HG02852 (cell line): ENCODE results near the gene POLN.

Source experiments
- ATAC-seq: cut with Tn5 transposase; IDR thresholded peaks from one replicate; pipeline ENCODE4 v1.9.1; 2021; ENCODE audit warnings: mild to moderate bottlenecking, moderate library complexity; ENCODE audit not compliant: unreplicated experiment

POLN gene

DNA sequence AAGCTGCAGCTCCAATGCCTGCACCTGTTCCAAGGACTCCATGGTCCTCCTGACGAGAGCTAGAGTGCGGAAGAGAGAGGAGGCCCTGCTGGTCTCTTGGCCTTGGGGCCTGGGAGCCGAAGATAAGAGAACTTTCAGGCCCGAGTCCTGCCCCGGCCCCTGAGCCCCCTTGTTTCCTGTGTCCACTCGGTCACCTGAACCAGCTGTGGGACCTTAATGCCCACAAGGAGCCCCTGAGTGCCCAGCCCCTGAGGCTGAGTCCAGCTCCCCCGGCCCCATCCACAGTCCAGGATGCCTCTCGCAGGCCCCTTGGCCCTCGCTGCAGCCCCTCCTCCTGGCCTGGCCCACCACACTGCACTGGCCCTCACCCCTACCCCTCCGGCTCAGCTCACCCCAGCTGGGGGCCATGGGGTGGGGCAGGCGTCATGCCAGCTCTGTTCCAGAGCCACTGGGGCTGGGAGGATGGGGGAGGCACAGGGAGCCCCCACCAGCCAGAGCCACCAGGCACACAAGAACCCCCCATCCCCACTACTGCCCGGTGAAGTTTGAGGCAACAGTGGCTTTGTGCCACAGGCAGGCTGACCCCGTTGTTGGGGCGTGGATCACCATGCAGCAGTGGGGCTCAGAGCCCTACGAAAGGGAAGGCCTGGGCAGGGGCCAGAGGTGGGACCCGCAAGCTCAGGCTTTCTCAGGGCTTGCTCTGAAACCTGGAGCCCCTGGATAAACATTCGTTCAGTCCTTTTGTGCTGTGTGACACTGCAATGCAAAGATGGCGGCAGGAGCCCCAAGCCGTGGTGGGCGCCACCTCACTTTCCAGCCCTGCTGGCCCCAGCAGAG, 168.7 kb downstream of the POLN start:
- ATAC-seq: no peak

DNA sequence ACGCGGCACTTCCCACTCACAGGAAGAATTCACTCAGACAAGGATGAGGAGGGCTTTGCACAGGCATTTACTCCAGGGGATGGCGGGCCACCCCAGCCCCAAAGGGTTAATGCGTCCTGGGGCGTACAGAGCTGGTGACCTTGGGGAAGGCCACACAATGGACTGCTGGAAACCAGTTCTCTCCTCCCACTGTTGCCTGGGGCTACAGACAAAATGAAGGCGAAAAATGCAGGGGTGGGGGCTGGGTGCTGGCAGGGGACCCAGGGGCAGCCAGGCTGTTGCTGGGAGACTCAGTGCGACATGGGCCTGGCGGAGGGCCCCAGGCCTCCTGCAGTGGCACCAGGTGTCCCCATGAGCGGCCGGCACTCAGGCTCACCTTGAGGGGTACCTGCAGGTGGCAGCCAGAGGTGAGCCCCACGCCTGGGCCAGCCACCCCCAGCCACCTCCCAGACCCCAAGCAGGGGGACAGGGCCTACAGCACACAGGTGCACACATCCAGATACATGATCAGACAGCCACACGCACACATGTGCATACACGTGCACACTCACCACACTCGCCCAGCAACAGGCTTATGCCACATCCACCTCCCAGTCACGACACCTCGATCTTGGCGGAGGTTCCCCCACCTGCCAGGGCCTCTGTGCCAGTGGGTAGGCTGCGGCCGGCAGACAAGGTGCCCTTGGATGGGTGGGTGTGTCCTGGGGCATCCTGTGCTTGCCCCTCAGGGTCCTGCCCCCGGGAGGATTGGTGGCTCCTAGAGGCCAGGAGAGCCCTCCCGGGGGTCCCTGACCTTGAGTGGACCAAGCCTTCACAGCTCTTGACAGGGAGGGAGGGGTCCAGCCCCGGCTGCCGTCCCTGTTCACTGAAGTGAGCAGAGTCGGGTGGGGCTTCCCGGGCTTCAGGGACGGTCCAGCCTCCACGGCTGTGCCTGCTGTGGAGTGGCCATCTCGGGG, 169.7 kb downstream of the POLN start:
- no peak for ATAC-seq

DNA sequence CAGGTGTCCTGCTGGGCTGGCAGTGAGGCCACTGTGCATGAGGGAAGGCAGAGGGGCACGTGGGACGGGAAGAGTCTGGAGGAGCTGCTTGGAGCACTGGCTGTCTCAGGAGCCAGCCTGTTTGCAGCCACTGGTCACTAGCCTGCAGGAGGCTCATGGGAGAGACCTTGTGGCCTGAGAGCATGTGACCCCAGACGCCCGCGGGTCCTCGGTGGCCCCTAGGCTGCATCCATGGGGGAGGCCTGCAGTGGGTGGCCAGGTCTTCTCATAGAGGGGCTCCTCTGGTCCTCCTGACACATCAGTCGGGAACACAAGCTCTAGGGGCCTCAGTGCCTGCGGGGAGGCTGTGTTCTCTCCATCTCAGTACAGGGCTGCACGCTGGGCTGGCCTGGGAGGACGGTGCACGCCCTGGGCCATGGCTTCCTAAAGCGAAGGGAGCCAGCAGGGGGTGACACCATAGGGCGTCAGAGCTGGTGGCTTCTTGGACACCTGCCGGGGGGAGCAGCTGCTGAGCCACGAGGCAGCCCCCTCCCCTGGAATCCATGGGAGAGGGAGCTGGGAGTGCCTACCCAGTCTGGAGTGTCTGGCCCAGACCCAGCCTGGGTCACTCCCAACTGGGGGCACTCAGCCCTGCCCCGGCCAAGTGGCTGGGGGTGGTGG, 170.5 kb downstream of the POLN start:
- ATAC-seq: no peak

DNA sequence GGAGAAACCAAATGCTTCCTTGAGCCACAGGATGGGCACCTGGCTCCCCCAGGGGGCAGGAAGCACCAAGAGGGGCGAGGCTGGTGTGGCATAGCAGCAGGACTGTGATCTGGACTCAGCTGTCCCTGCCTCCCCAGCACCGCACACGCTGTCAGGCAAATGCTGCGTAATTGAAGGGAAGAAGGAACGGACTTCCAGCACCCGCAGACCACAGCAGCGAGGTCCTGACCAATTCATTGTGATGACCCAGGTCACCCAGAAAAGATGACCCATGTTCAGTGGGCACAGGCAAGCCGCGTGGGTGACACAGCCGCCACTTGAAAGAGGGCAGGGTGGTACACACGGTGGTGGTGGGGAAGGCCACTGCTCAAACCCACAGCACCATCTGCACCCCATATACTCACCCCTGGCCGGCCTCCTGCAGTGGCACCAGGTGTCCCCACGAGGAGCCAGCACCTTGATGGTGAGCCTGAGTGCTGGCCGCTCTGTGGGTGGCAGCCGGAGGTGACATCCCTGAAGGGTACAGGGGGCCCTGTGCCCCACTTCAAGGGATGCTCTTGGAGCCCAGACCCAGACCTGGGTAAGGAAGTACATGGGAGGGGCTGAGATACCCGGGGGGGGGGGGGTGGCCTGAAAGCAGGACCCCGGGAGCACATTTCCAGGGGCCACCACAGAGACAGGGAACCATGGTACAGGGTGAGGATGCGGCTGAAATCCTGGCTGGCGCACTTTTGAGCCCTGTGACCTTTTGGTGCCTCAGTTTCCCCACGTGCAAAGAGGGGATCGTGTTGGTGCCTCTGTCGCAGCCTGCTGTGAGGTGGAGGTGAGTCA, 171.3 kb downstream of the POLN start:
- no peak for ATAC-seq

DNA sequence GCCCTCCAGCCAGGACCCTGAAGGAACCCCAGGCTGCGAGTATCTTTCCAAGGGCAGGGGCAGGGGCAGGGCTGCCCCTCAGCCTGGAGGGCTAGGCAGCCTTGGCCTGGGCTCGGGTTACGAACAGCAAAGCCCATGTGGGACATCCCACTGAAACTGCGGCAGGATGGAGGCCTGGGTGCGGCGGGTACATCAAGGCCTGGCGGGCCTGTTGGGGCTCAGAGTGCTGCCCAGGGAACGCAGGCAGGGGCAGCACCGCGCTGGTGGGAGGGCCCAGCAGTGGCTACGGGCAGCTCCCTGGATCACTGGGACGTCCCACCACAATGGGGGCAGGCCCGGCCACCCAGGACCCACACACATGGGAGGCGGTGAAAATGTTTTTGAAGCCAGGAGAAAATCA, 171.9 kb downstream of the POLN start:
- ATAC-seq: no peak

DNA sequence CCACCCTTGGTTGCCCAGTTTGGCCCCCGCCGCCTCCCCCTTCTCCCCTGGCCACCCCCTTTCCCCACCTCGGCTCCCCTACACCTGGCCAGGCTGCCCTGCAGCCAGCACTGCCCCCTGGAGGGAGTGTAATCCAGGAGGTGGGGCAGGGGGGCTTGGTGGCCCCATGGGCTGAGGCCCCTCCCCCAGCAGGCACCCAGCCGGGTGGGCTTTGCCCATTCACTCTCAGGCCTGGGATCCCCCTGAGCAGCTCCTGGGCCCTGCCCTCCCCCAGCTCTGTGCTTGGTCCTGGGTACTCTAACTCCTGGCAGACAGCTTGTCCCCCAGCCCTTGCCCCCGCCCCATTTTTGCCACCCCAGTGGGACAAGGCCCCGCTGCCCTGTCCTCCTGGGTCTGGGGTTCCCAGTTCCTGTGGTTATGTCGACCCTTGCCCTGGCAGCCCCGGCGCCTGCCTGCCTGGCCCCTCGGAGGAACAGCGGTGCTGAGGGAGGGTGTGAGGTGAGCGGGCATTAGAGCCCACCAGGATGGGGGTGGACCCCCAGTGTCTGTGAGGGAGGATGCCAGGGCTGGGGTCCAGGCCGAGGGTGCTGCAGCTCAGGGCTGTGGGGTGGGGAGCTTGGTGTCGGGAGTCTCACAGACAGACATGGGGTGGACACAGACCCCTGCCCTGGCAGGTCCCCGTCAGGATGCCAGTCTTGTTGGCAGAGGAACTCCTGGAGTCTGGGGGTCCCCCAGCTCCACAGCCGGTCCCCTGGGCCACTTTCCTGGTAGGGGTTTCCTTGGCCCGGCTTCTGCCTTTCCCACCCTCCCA, 172.6 kb downstream of the POLN start:
- ATAC-seq: no peak

DNA sequence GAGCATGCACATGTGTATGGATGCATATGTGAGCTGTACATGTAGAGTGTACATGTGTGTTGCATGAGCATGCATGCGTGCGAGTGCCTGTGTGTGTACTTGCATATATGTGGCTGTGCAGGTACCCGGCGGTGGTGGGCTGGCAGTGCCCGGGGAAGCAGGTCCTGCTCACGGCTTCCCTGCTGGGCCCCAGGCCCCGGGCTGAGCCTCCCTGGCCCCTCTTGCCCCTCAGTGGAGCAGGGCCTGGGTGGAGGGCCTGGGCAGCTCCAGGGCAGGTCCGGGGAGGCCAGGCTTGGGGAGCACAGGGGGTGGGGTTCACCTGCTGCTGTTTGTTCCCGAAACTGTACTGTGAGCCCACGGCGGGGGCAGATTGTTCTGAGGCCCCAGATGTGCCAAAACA, 173.4 kb downstream of the POLN start:
- ATAC-seq: no peak

DNA sequence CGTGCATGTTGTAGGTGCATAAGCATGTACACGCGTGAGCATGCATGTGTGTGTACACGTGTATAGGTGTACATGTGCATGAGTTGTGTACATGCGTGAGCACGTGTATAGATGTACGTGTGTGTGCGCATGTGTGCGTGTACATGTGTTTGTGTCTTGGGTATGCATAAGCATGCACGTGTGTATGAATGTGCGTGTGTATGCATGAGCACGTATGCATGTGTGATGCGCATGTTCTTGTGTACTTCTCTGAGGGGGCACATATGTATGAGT, 173.8 kb downstream of the POLN start:
- ATAC-seq: no peak

DNA sequence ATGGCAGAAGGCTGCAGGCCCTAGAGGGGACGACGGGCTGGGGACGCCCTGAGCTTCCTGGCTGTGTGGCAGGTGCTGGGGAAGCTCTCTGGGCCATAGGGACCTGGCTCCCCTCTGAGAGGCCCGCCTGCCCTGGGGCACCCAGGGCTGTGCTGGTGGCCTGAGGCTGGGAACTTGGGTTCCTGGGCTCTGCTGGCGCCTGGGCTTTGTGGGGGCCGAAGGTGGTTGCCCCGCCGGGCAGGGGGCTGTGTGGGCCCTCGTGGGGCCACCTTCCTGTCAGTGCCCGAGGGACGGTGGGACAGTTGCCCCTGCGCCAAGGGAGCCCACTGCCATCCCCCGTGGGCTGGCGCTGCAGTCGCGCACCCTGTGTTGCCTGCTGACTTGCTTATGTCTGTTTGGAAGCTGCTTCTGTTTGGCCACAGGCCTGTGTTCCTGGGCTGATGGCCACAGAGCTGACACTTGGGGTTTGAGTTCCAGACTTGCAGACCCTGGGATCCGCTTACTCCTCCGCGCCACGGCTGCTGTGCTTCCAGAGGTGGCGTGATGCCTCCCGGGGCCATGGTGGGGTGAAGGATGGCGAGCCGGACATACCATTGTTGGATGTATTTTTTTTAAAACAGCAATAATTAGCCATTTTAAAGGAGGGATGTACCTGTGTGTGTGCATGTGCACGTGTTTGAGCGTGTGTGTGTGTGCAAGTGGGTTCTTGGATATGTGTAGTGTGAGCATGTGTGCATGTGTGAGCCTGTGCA, 174.3 kb downstream of the POLN start:
- ATAC-seq: no peak

DNA sequence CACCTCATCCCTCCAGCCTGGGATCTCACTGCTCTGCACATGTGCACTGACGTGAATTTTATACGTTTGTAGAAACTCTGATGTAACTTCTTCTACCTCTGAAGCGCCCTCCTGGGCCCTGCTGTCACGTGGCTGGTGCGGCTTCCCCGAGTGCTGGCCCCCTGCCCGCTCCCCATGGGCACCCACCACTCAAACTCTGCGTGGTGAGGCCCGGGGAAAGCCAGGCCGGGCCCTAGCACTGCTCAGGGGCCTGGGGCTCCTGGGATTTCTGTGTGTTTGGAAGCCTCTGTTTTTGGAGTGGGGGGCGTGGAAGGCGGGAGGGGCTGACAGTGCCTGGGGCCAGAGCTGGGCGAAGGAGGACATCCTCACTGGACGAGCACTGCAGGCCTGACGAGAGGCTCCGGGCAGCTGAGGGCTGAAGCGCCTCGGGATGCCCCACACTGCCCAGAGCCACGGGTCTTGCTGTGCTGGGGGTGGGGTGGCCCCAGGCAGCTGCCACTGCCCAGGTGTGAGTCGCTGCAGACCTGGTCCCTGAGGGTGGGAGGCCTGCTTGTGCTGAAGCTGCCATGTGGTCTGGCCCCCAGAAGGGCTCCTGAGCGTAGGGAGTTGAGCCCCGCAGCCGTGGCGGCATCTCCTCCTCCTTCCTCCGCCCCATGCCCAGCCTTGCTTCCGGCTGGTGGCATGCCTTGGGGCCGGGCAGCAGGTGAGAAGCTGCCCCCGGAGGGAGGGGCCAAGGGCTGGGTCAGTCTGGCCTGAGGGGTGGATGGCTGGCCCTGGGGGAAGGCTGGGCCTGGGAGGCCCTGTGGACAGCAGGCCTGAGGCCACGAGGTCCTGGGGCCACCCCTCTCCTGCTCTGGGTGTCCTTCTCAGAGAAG, 175.1 kb downstream of the POLN start:
- ATAC-seq: no peak

DNA sequence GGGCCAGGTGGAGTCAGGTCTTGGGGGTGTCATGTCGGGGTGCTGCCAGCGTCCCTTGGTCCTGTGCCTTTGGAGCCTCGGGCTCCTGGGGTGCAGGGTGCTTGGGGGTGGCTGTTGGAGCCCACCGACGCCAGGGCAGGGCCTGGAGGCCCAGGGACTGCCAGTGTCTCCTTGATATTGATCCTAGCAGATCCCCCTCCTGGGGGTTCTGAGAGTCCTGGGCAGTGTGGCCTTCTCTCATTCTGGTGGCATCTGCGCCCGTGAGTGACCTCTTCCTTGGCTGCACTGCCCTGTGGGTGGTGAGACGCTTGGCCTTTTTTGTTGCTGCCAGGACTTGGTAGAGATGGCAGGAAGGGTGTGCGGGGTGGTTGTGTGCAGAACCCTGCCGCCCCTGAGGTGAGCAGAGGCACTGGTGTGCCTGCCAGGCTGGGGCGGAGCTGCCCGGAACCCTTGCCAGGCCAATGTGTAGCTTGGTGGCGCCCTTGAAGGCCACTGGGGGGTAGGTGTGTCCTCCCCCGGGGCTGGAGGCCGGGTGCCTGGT, 175.8 kb downstream of the POLN start:
- no peak for ATAC-seq

DNA sequence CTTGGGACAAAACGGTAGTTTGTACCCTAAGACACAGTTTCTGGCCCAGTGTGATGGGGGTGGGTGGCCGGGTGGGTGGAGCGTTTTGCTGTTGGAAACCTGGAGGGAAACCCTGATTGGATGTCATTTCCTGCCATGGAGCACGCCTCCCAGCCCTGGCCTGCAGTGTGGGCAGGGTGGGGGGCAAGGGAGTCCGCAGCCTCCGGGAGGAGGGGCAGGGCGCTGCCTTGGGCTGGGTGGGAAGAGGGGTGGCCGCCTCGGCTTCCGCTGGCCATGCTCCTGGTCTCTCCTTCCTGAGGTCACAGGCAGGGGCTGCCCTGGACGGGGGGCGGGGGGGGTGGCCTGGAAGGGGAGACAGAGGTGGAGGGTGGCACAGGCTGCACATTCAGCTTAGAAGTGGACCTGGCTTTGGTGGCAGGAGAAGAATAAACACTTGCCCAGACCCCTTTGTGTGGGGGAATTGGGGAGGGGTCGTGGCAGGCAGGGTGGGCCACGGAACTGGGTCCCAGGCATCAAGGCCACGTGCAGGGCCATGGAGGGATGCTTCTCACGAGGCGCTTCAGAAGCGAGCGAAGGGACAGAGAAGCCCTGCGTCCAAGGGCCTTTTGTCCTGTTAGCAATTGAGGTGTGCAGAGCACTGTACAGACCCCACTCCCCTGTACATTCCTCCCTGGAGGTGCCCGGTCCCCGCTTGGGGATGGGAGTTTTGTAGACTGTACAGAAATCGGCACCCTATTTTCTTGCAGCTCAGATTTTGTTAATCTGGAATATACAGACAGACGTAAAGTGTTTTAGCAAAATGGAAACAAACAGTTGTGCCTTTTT, 176.6 kb downstream of the POLN start:
- no peak for ATAC-seq

DNA sequence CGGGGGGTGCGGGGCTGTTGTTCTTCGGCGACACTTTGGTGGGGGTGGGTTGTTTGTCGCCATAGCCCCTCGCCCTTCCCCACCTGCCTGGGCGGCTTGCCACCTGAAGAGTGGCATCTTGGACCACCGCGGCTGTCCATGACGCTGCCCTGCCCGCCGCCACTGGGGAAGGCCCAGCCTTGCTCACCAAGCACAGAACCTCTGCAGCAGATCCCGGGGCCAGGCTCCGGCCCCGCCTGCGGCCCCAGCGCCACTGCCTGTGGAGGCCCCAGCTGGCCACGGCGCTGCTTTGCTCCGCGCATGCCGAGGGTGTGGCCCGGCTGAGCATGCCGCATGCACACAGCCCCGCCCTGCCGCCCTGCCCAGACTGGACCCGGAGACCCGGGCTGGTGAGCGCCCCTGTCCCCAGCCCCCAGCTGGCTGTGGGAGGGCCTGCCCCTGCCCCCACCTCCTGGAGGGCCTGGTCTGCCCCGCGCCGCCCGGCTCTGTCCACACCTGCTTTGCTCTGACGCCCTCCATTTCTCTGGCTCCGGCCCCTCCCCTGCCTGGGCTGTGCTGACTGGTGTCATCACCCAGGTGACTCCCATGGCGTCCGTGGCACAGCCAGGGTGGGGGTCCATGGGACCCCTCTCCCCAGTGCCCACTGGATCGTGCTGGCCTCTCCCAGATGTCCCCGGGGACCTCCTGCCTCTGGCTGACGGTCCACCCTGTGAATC, 177.5 kb downstream of the POLN start:
- ATAC-seq: no peak

DNA sequence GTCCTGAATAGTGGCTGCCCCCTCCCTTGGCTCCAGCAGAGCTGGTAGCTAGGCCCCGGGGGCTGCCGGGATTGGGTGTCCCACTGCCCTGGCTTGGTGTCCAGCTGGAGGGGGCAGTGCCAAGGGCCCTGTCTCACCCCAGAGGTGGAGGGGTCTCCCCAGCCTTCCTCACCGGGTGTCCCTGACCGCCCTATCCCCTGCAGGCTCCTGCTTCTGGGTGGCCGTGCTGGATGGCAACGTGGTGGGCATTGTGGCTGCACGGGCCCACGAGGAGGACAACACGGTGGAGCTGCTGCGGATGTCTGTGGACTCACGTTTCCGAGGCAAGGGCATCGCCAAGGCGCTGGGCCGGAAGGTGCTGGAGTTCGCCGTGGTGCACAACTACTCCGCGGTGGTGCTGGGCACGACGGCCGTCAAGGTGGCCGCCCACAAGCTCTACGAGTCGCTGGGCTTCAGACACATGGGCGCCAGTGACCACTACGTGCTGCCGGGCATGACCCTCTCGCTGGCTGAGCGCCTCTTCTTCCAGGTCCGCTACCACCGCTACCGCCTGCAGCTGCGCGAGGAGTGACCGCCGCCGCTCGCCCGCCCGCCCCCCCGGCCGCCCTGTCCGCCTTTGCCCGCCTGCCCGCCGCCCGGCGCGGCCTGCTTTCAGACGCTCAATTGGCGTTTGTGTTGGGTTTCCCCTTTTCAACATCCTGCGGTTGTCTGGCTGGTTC, 178.2 kb downstream of the POLN start:
- no peak for ATAC-seq

DNA sequence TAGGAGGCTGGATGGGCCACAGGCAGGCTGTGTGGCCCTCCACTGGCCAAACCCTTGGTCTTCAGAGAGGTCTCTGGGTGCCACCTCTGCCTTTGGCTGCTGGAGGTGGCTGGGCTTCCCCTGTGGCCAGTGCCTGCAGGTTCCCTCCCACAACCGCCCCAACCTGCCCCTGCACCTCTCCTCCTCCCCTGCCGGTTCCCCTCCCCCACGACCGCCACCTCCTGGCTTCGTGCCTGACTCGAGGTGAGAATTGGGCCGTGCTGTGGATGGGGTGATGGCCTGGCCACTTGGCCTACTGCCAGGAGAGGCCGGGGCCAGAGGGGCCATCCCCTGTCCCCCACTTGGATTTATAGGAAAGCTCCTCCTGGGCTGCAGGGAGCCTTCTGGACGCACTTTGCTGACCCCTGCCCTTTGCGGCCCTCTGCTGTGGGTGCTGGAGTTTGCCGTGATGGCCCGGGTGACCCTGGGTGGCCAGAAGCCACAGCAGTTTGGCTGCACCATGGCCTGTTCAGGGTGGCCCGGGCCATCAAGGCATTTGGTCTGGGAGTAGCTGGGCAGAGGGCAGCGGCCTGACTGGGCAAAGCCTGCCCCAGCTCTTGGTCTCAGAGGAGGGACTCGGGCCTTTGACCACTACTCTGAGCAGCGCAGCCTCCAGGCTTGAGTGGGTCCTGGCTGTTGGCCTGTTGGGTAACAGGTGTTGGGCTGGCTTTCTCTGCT, 179.0 kb downstream of the POLN start:
- no peak for ATAC-seq
